Retina (tissue), 1 donor: ENCODE results near the gene GUCA1A.
"Not testable (repeated sequence)": the region's sequence is repeated elsewhere in the genome, so short reads cannot be mapped to it uniquely, and the experiment has no call there.

Experiments
- DNase-seq: peaks from one replicate; pipeline ENCODE4 v3.0.0-alpha.2; 2016

GUCA1A gene

GRCh38 chr6:42179261-42179944 is 6.2 kb downstream of the GUCA1A start:
- DNase-seq, result no peak

GRCh38 chr6:42179945-42180313 is 6.8 kb downstream of the GUCA1A start:
- DNase-seq, result no peak

GRCh38 chr6:42182101-42182500 is 8.9 kb downstream of the GUCA1A start:
- DNase-seq, result no peak

GRCh38 chr6:42184475-42184874 is 11.3 kb downstream of the GUCA1A start:
- DNase-seq, result no peak

- no peak for DNase-seq
Measured at GRCh38 chr6:42185597-42185996, 12.4 kb downstream of the GUCA1A start.

GRCh38 chr6:42188406-42188805 is 15.2 kb downstream of the GUCA1A start:
- DNase-seq, result no peak

GRCh38 chr6:42190554-42191183 is 17.5 kb downstream of the GUCA1A start:
- DNase-seq, result peak; percentile 51

GRCh38 chr6:42192385-42192784 is 19.2 kb downstream of the GUCA1A start:
- not testable (repeated sequence) for DNase-seq

- no peak for DNase-seq
Measured at GRCh38 chr6:42193491-42193894, 20.3 kb downstream of the GUCA1A start.

- DNase-seq, result no peak
Measured at GRCh38 chr6:42194056-42194455, 20.9 kb downstream of the GUCA1A start.

- DNase-seq, result no peak
Measured at GRCh38 chr6:42195415-42195814, 22.3 kb downstream of the GUCA1A start.

GRCh38 chr6:42197555-42198362 is 24.6 kb downstream of the GUCA1A start:
- DNase-seq, result no peak

- DNase-seq, result no peak
Measured at GRCh38 chr6:42199106-42199981, 26.2 kb downstream of the GUCA1A start.

- no peak for DNase-seq
Measured at GRCh38 chr6:42200035-42200434, 26.9 kb downstream of the GUCA1A start.

GRCh38 chr6:42201382-42201781 is 28.2 kb downstream of the GUCA1A start:
- DNase-seq, result no peak

GRCh38 chr6:42202131-42202915 is 29.2 kb downstream of the GUCA1A start:
- not testable (repeated sequence) for DNase-seq

GRCh38 chr6:42203183-42203582 is 30.0 kb downstream of the GUCA1A start:
- no peak for DNase-seq

GRCh38 chr6:42204768-42205282 is 31.7 kb downstream of the GUCA1A start:
- DNase-seq, result no peak

- DNase-seq, result not testable (repeated sequence)
Measured at GRCh38 chr6:42207559-42207958, 34.4 kb downstream of the GUCA1A start.

GRCh38 chr6:42210551-42210950 is 37.4 kb downstream of the GUCA1A start:
- DNase-seq, result no peak

GRCh38 chr6:42211726-42212125 is 38.6 kb downstream of the GUCA1A start:
- DNase-seq, result no peak

- DNase-seq, result no peak
Measured at GRCh38 chr6:42212442-42212841, 39.3 kb downstream of the GUCA1A start.
